Thoracic aorta (tissue), 2 donors: ENCODE data around the gene CDK6. TPM values are rescaled to one million over a fixed set of nuclear protein-coding genes. Genes with fewer than 3 reads are reported as not detected.

ENCODE experiments used
- ATAC-seq: fragments of 150-250 bp; one replicate; pipeline ENCODE4 v1.8.0; 2017; ENCODE audit warnings: low read depth; ENCODE audit not compliant: insufficient number of reproducible peaks, low FRiP score
- DNase-seq: peaks from one replicate; pipeline ENCODE4 v3.0.0-alpha.2; 2020; ENCODE audit warnings: low spot score
- H3K27ac ChIP-seq, 2 donors: fragments of 200-600 bp; sonication (generic); 1 replicate in 1 of 2; 2 replicates in 1 of 2; pipeline ENCODE4 v1.5.1; 2016; ENCODE audit warnings: mild to moderate bottlenecking in 2 of 2, moderate library complexity in 2 of 2
- H3K27me3 ChIP-seq: fragments of 200-600 bp; sonication (generic); replicated peaks from 2 replicates; pipeline ENCODE4 v1.6.0; 2016; ENCODE audit warnings: mild to moderate bottlenecking; ENCODE audit not compliant: insufficient read depth
- H3K36me3 ChIP-seq: fragments of 200-600 bp; sonication (generic); one replicate; pipeline ENCODE4 v1.5.1; 2016
- H3K4me1 ChIP-seq, 2 donors: fragments of 200-600 bp; sonication (generic); 1 replicate in 1 of 2; 2 replicates in 1 of 2; pipeline versions ENCODE4 v1.5.1 to v1.6.0; 2016; ENCODE audit warnings: low read depth in 2 of 2, mild to moderate bottlenecking in 1 of 2; ENCODE audit not compliant: control insufficient read depth in 1 of 2
- H3K4me3 ChIP-seq: fragments of 200-600 bp; sonication (generic); 2 replicates; pipeline ENCODE4 v1.5.1; 2016; ENCODE audit warnings: mild to moderate bottlenecking
- H3K9me3 ChIP-seq: fragments of 200-600 bp; sonication (generic); 2 replicates; pipeline ENCODE4 v1.5.1; 2016
- CTCF ChIP-seq: fragments of 200-600 bp; sonication (generic); IDR thresholded peaks from one replicate; pipeline ENCODE4 v1.5.1; 2019; ENCODE audit warnings: antibody characterized with exemption
- total RNA-seq, 2 donors: library from RNA; depleted of rRNA; stranded (reverse); fragments of >200 nt; gene quantifications; one replicate each; pipeline versions ENCODE4 v1.1.0 to v1.2.3, GENCODE V29; 2016

CDK6 gene
- total RNA-seq, 2 donors from 2014 or later = 25.5 to 31.8 TPM

DNA sequence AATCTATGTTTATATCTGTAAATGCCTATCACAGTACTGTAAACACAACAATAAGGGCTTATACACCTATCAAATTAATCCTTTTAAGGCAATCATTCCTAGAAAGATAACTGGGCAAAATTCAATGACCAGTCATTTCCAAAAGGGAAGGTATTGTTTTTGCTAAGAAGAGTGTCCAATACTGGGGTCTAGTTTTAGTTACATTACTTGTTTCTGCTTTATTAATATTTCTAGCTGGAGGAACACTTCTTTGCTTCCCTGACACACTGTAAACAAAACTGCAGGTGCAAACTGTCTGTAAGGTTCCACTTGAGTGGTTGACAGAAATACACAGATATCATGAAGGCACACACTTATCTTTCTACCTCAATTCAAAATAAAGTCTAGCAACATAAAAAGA lies 162.0 kb downstream of the CDK6 start:
- no peak for TF ChIP-seq CTCF
- H3K9me3 ChIP-seq = no peaks in the 10 kb centered on the region
- no peak for ATAC-seq

GRCh38 chr7:92671505-92672169 lies 164.7 kb downstream of the CDK6 start:
- ATAC-seq (no peak), DNase-seq (no peak)
- Histone ChIP-seq H3K9me3 (no peaks in the 10 kb centered on the region), H3K27ac (no peak overlapping the region), H3K4me1 (peaks cover 0 to 8% of the 10 kb centered on the region in 2 donors), H3K36me3 (no peaks in the 10 kb centered on the region), H3K27me3 (no peaks in the 10 kb centered on the region), H3K4me3 (no peak overlapping the region)
- TF ChIP-seq CTCF = no peak

More for the DNA sequence above, 162.0 kb downstream of the CDK6 start:
- H3K4me3 ChIP-seq = no peak overlapping the region
- DNase-seq = no peak
- no peaks in the 10 kb centered on the region for H3K27me3 ChIP-seq
- H3K36me3 ChIP-seq = no peaks in the 10 kb centered on the region
- H3K4me1 ChIP-seq = peaks cover 0 to 7% of the 10 kb centered on the region in 2 donors
- no peak overlapping the region for H3K27ac ChIP-seq

DNA sequence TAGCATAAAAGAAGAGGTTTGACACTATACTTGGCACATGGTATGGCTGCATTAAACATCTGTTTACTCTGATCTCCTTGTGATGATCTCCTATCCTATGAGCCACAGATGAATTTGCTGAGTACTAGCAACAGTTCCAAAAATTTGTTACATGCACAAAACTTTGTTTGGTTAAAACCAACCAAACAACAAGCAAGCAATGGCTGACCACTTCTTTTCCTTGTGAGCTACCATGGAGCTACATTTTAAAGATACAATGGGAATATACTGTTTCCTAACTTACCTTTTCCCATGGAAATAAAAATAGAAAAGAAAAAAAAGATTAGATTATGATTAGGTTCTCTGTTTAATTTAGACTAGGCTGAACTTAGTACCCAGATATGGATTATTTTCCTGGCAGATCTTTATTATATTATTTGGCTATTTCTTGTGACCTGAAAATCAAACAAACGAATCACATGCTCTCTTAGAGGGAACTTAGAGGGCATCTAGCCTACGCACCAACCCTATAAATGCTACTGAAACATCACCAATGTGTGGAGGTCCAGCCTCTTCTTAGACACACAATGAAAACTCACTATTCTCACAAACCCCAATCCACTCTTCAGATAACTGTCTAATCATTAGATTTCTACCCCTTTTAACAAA lies 166.0 kb downstream of the CDK6 start:
- no peak for TF ChIP-seq CTCF
- no peaks in the 10 kb centered on the region for H3K36me3 ChIP-seq
- peaks cover 0 to 8% of the 10 kb centered on the region in 2 donors for H3K4me1 ChIP-seq
- H3K27me3 ChIP-seq = no peaks in the 10 kb centered on the region
- DNase-seq (no peak), ATAC-seq (no peak)
- H3K4me3 ChIP-seq = no peak overlapping the region
- no peak overlapping the region for H3K27ac ChIP-seq
- H3K9me3 ChIP-seq = no peaks in the 10 kb centered on the region

DNA sequence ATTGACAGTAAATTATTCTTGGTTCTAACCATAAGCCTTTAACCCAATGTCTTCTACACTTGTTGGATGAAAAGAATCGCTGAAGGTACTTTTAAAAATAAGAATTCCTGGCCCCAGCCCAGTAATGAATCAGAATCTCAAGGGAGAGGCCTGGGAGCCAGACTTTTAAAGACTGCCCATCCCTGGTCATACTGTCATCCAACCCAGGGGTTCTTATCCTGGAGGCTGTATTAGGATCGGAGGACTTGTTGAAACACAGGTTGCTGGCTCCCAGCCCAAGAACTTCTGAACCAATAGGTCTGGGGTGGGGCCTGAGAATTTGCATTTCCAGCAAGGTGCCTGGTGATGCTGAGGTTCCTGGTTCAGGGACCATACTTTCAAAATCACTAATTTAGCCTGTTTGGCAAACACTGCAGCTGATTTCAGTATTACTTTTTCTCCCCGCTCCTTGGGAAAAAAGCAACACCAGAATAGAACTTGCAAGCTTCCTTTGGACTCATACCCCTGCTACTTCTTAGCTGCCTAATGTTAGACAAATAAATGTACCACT lies 166.7 kb downstream of the CDK6 start:
- no peaks in the 10 kb centered on the region for H3K27me3 ChIP-seq
- no peak for TF ChIP-seq CTCF
- H3K27ac ChIP-seq = no peak overlapping the region
- H3K4me1 ChIP-seq = peaks cover 0 to 8% of the 10 kb centered on the region in 2 donors
- DNase-seq (no peak), ATAC-seq (no peak)
- H3K4me3 ChIP-seq = no peak overlapping the region
- no peaks in the 10 kb centered on the region for H3K9me3 ChIP-seq
- no peaks in the 10 kb centered on the region for H3K36me3 ChIP-seq

GRCh38 chr7:92668564-92668963 lies 167.8 kb downstream of the CDK6 start:
- Histone ChIP-seq H3K4me3 (no peak overlapping the region), H3K9me3 (no peaks in the 10 kb centered on the region), H3K4me1 (peaks cover 0 to 8% of the 10 kb centered on the region in 2 donors), H3K27me3 (no peaks in the 10 kb centered on the region), H3K36me3 (no peaks in the 10 kb centered on the region), H3K27ac (no peak overlapping the region)
- no peak for ATAC-seq
- no peak for TF ChIP-seq CTCF
- no peak for DNase-seq
